Adipocyte (in vitro differentiated cells): ENCODE data around the gene HBG1.
A peak's percentile ranks its signal among the peaks of the same experiment; 100 is the strongest.

Experiments
- DNase-seq: peaks from one replicate; pipeline ENCODE4 v3.0.0-alpha.2; 2015; ENCODE audit warnings: low read depth
- H3K27me3 ChIP-seq: replicated peaks from 2 replicates; pipeline ENCODE4 v1.7.0; 2013; ENCODE audit warnings: mild to moderate bottlenecking, low read length, moderate library complexity; ENCODE audit not compliant: control insufficient read depth, insufficient read depth
- H3K36me3 ChIP-seq: 2 replicates; pipeline ENCODE4 v1.7.0; 2013; ENCODE audit warnings: low read length, mild to moderate bottlenecking, moderate library complexity; ENCODE audit not compliant: control insufficient read depth, insufficient read depth, severe bottlenecking
- H3K4me1 ChIP-seq: 2 replicates; pipeline ENCODE4 v1.7.0; 2013; ENCODE audit warnings: mild to moderate bottlenecking, low read length, moderate library complexity; ENCODE audit not compliant: control insufficient read depth, insufficient read depth
- H3K4me3 ChIP-seq: 2 replicates; pipeline ENCODE4 v1.7.0; 2013; ENCODE audit warnings: mild to moderate bottlenecking, low read length, moderate library complexity
- H3K9ac ChIP-seq: 2 replicates; pipeline ENCODE4 v1.7.0; 2013; ENCODE audit warnings: mild to moderate bottlenecking, low read length, moderate library complexity
- H3K9me3 ChIP-seq: 2 replicates; pipeline ENCODE4 v1.7.0; 2013; ENCODE audit warnings: mild to moderate bottlenecking, low read length, moderate library complexity; ENCODE audit not compliant: control insufficient read depth

HBG1 gene

GRCh38 chr11:5286901-5287300 lies 37.2 kb upstream of the HBG1 start:
- Histone ChIP-seq H3K4me1 (peaks cover 3% of the 10 kb centered on the region), H3K9me3 (no peaks in the 10 kb centered on the region), H3K36me3 (no peaks in the 10 kb centered on the region), H3K4me3 (no peak overlapping the region), H3K9ac (no peak overlapping the region), H3K27me3 (no peaks in the 10 kb centered on the region)
- no peak for DNase-seq

DNA sequence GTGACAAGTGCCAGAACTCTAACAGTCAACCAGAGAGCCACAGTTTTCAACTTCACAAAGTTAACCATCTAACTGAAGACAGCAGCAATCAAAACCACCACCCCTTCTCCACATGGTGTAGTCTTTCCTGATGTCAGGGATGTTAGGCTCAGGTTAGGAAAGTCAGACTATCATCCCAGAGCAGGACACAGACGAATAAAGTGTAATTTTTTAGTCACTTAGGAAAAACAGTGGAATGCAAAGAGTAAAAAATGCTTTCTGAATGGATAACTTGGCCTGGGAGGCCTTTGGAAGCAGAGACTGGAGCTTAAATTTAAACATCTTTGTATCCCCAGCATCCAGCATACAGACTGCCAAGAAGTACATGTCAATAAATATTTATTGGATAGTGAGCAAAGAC lies 36.7 kb upstream of the HBG1 start:
- no peak overlapping the region for H3K4me3 ChIP-seq
- peaks cover 3% of the 10 kb centered on the region for H3K4me1 ChIP-seq
- DNase-seq: no peak

DNA sequence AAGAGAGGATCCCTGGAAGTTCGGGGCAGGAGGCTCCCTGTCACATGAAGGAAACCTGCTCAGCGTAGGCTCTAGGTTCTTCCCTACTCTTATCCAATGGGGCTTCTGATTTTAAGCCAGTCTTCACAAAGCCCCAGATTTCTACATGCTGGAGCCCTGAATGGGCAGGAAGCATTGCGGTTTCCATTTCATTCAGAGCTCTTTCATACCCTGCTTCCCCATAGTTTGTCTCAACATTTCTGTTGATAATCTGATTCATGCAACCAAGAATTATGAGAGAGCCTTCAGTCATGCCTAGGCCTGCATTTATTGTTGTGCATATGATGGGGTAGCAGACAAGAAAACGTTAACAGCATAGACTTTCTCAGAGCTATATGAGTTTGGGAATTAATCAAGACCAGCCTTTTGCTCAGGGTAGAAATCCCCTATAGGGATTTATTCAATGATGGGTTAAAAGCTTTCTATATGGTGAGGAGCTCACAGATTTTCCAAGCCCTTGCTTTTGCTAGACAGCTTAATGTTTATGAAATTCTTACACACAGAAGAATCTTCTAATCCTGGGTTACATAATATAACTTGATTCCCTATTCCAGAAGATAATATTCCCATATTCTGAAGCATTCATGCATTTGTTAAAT lies 36.2 kb upstream of the HBG1 start:
- Histone ChIP-seq H3K36me3 (no peaks in the 10 kb centered on the region), H3K9ac (no peak overlapping the region), H3K4me3 (no peak overlapping the region), H3K27me3 (no peaks in the 10 kb centered on the region), H3K9me3 (no peaks in the 10 kb centered on the region), H3K4me1 (peaks cover 6% of the 10 kb centered on the region)
- no peak for DNase-seq

More for the DNA sequence above, 36.7 kb upstream of the HBG1 start:
- no peaks in the 10 kb centered on the region for H3K27me3 ChIP-seq
- H3K9me3 ChIP-seq: no peaks in the 10 kb centered on the region
- H3K9ac ChIP-seq: no peak overlapping the region
- H3K36me3 ChIP-seq: no peaks in the 10 kb centered on the region

DNA sequence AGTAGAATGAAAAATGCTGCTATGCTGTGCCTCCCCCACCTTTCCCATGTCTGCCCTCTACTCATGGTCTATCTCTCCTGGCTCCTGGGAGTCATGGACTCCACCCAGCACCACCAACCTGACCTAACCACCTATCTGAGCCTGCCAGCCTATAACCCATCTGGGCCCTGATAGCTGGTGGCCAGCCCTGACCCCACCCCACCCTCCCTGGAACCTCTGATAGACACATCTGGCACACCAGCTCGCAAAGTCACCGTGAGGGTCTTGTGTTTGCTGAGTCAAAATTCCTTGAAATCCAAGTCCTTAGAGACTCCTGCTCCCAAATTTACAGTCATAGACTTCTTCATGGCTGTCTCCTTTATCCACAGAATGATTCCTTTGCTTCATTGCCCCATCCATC lies 35.0 kb upstream of the HBG1 start:
- Histone ChIP-seq H3K9me3 (no peaks in the 10 kb centered on the region), H3K36me3 (no peaks in the 10 kb centered on the region), H3K4me3 (no peak overlapping the region), H3K4me1 (peaks cover 8% of the 10 kb centered on the region), H3K27me3 (no peaks in the 10 kb centered on the region), H3K9ac (no peak overlapping the region)
- no peak for DNase-seq

GRCh38 chr11:5283882-5284281 lies 34.2 kb upstream of the HBG1 start:
- Histone ChIP-seq H3K27me3 (no peaks in the 10 kb centered on the region), H3K9ac (no peak overlapping the region), H3K36me3 (no peaks in the 10 kb centered on the region), H3K4me3 (no peak overlapping the region), H3K9me3 (no peaks in the 10 kb centered on the region), H3K4me1 (peaks cover 5% of the 10 kb centered on the region)
- no peak for DNase-seq

DNA sequence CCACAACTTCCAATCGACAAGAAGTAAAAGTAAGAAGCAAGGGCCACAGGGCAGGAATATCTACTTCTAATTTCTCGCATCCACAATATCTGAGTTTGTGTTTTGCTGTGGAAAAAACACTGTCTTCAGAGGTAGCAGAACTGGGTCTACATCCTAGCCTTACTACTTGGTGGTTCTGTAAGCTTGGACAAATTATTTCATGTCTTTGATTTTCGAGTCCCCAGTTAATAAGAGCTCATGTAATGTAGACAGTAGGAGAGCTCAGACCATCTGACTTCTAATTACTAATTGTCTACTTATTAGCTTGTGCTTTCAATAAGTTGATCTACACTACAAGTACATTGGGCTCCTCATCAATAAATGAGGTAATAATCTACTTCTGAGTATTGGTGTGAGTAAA lies 33.4 kb upstream of the HBG1 start:
- H3K4me1 ChIP-seq: peaks cover 5% of the 10 kb centered on the region
- H3K4me3 ChIP-seq: no peak overlapping the region
- no peaks in the 10 kb centered on the region for H3K36me3 ChIP-seq
- H3K9me3 ChIP-seq: no peaks in the 10 kb centered on the region
- H3K9ac ChIP-seq: no peak overlapping the region
- H3K27me3 ChIP-seq: no peaks in the 10 kb centered on the region
- DNase-seq: no peak

DNA sequence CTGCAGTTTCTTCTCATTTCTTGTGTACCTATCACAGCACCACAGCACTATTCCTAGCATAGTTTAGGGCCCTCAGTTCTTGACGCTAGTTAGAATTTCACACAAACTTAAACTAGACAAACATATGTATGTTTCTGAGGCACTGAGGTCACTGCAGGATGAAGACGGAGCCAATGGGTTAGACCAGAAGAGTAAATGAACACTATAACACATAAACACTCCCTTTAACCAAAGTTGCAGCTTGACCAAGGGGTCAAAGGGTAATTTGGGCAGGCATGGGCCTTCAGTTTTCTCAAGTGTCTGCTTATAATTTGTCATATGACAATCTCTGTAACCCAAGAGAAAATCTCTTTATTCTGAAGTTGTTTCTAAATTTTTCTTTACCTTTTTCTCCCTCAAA lies 33.0 kb upstream of the HBG1 start:
- H3K36me3 ChIP-seq: no peaks in the 10 kb centered on the region
- no peak overlapping the region for H3K9ac ChIP-seq
- H3K4me3 ChIP-seq: no peak overlapping the region
- H3K9me3 ChIP-seq: no peaks in the 10 kb centered on the region
- DNase-seq: no peak
- H3K4me1 ChIP-seq: peaks cover 5% of the 10 kb centered on the region
- no peaks in the 10 kb centered on the region for H3K27me3 ChIP-seq

DNA sequence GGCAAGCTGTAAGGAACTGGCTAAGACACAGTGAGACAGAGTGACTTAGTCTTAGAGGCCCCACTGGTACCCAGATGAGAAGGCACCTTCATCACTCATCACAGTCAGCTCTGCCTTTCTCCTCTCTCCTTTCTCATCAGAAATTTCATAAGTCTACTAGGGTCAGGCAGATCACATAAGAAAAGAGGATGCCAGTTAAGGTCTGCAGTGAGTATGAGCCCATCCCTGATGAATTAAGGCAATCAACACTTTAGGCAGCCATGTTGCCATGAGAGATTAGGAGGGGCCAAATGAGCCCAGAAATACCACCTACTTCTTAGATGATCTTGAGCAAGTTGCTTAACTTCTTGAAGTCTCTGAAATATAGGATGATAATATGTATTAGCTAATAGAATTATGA lies 31.9 kb upstream of the HBG1 start:
- peaks cover 5% of the 10 kb centered on the region for H3K4me1 ChIP-seq
- H3K27me3 ChIP-seq: no peaks in the 10 kb centered on the region
- H3K9me3 ChIP-seq: no peaks in the 10 kb centered on the region
- no peak overlapping the region for H3K9ac ChIP-seq
- no peak for DNase-seq
- H3K36me3 ChIP-seq: no peaks in the 10 kb centered on the region
- H3K4me3 ChIP-seq: no peak overlapping the region

DNA sequence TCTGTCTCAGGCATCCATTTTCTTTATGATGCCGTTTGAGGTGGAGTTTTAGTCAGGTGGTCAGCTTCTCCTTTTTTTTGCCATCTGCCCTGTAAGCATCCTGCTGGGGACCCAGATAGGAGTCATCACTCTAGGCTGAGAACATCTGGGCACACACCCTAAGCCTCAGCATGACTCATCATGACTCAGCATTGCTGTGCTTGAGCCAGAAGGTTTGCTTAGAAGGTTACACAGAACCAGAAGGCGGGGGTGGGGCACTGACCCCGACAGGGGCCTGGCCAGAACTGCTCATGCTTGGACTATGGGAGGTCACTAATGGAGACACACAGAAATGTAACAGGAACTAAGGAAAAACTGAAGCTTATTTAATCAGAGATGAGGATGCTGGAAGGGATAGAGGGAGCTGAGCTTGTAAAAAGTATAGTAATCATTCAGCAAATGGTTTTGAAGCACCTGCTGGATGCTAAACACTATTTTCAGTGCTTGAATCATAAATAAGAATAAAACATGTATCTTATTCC lies 31.0 kb upstream of the HBG1 start:
- H3K4me1 ChIP-seq: peaks cover 5% of the 10 kb centered on the region
- no peak overlapping the region for H3K4me3 ChIP-seq
- H3K9me3 ChIP-seq: no peaks in the 10 kb centered on the region
- H3K27me3 ChIP-seq: no peaks in the 10 kb centered on the region
- H3K9ac ChIP-seq: no peak overlapping the region
- H3K36me3 ChIP-seq: no peaks in the 10 kb centered on the region
- DNase-seq: peak; percentile 98

DNA sequence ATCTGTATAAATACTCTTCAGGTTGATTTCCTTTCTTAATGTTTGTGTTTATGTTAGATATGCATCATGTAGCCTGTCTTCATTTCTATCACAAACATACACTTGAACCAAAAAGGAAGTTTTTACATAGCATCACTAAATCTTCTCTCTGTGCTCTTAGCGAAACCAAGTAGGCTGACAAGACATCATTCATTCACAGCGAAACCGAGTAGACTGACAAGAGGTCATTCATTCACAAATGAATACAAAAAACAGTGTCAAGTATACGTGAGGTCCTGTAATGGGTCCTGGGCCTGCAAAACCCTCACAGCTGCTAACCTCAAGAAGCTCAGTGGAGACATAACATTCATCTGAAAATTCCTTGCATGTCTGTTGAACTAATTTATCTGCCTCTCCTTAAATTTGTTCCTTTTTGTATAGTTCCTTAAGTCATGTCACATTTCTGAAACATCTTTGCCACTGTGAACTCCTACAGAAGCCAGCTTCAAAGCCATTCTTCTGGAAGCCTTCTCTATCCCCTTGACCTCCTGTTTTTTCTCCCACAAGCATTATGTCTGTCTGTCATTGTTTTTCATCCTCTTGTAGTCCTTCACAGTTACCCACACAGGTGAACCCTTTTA lies 29.9 kb upstream of the HBG1 start:
- no peak overlapping the region for H3K9ac ChIP-seq
- no peak overlapping the region for H3K4me3 ChIP-seq
- no peak for DNase-seq
- H3K9me3 ChIP-seq: no peaks in the 10 kb centered on the region
- H3K4me1 ChIP-seq: peaks cover 5% of the 10 kb centered on the region
- H3K36me3 ChIP-seq: no peaks in the 10 kb centered on the region
- H3K27me3 ChIP-seq: no peaks in the 10 kb centered on the region

- no peak overlapping the region for H3K9ac ChIP-seq
- H3K27me3 ChIP-seq: no peaks in the 10 kb centered on the region
- no peak overlapping the region for H3K4me3 ChIP-seq
- H3K9me3 ChIP-seq: no peaks in the 10 kb centered on the region
- DNase-seq: no peak
- H3K4me1 ChIP-seq: peaks cover 5% of the 10 kb centered on the region
- H3K36me3 ChIP-seq: no peaks in the 10 kb centered on the region
These were observed 28.2 kb upstream of the HBG1 start for GRCh38 chr11:5277807-5278382.
